ENCODE measurements around the gene PADI6.
"Not testable (repeated sequence)": the region's sequence is repeated elsewhere in the genome, so short reads cannot be mapped to it uniquely, and the experiment has no call there.

Gene PADI6

DNA sequence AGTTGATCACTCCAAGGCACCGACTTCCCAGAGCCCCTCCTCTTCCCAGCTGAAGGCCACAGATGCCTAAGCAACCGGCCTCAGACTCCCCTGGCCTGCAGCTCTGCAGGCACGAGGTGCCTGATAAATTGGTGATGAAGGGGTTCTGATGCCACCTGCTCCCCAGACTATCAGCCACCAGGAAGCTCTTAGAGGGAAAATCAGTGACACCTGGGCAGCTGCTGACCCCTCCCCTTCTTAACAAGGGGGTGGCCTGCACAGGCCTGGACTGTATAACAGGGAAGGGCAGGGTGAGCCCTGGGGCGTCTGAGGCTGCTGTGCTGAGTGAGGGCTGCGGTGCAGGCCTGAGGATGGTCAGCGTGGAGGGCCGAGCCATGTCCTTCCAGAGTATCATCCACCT, at the start of gene PADI6:
PADI6 (plus strand) TSS at position 301 of the 400 bp plus-strand sequence; CDS start at position 351, 50 bp downstream.
- DNase-seq (ENCODE audit: low spot score) = no peak
- FAIRE-seq = no peak

DNA sequence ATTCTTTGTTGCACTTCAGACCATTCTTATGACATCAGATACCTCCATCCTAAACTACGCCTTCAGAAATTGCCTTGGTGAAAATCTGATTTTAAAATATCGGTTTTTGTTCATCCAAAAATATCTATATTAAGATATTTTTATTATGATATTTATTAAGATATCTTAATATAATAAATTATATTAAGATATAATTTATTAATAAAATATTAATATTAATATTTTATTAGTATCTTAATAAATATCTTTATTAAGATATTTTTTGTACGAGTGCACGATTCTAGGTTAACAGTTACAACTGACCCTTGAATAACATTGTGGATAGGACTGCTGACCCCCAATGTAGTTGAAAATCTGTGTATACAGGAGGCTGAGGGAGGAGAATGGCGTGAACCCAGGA, 43.1 kb upstream of the PADI6 start:
- FAIRE-seq (no peak), DNase-seq (ENCODE audit: low spot score) (no peak)

DNA sequence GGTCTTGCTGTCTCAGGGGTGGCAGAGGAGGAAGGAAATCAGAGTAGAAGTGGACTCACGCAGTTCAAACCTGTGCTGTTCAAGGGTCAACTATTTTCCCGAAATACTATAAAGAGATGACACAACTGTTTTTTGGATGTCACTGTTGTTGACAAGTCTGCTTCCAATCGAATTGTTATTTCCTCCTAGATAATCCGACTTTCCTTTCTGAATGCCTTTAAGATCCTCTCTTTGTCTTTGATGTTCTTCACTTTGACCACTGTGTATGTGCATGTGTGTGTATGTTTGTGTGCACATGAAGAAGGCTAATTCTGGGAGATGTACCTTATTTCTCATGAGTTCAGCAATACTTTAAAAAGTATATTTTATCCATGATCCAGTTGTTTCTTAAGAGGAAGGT, 42.4 kb upstream of the PADI6 start:
- FAIRE-seq (no peak), DNase-seq (ENCODE audit: low spot score) (no peak)

DNA sequence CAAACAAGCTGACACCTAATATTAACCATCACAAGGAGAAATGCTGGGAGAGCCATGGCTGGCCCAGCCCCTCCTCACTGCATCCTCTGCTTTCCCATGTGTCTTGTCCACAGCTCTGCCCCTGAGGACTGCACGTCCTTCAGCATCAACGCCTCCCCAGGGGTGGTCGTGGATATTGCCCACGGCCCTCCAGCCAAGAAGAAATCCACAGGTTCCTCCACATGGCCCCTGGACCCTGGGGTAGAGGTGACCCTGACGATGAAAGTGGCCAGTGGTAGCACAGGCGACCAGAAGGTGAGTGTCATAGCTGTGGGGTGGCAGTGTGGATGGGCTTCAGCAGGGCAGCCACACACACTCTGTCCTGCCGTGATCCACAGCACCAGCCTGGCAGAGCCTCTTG, 41.1 kb upstream of the PADI6 start:
- FAIRE-seq (no peak), DNase-seq (ENCODE audit: low spot score) (no peak)

DNA sequence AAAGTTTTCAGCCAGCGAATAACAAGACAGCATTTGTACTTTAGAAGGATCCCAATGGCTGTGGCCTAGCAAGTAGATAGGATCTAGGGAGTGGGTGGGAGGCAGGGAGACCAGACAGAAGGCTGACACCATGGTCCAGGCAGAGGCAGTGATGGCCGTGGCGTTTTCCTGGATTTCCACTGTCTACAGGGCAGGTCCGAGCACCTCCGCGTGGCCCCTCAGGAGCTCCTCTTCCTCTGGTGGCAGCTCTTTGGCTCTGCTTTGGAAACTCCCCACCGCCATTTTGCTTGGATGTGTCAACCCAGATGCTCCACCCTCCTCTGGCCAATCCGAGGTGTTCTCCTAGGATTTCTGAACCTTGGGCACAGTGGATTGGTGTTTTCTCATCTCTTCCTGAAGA, 38.9 kb upstream of the PADI6 start:
- DNase-seq (ENCODE audit: low spot score) (no peak), FAIRE-seq (no peak)

DNA sequence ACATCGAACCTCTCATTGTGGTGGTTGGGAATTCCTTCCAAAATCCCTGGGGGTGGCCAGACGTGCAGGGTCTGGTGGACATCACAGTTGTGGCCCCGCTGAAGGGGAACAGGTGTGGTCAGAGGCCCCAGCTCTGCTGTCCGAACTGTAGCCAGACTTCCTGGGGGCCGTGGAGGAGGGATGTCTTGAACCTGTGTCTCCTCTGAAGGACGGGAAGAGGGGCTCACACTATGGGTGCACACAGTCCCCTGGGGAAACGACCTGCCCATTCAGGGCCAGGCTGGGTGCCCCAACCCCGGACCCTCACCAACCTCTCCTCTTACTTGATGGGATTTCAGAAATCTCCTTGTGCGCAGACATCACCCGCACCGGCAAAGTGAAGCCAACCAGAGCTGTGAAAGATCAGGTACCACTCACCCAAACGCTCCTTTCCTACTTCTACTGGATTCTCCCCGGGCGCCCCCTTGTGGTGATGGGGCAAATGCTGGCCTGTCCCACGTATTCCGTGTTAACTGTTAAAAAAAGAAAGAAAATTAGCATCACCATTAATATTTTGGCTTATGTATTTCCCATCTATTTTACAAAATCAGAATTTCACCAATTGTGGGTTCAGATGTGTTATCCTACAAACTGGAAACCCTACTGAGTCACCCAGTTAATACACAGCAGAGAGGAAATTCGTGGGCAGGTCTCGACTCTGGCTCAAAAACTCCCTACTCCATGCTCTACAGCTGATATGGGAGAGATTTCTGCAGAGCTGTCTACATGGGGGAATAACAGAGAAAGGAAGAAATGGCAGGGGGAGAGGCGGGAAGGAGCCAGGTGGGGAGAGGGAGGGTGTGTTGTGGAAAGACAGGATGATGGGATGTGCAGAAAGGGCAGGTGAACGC, 35.9 kb upstream of the PADI6 start:
- FAIRE-seq (no peak), DNase-seq (ENCODE audit: low spot score) (peak; percentile 63)

DNA sequence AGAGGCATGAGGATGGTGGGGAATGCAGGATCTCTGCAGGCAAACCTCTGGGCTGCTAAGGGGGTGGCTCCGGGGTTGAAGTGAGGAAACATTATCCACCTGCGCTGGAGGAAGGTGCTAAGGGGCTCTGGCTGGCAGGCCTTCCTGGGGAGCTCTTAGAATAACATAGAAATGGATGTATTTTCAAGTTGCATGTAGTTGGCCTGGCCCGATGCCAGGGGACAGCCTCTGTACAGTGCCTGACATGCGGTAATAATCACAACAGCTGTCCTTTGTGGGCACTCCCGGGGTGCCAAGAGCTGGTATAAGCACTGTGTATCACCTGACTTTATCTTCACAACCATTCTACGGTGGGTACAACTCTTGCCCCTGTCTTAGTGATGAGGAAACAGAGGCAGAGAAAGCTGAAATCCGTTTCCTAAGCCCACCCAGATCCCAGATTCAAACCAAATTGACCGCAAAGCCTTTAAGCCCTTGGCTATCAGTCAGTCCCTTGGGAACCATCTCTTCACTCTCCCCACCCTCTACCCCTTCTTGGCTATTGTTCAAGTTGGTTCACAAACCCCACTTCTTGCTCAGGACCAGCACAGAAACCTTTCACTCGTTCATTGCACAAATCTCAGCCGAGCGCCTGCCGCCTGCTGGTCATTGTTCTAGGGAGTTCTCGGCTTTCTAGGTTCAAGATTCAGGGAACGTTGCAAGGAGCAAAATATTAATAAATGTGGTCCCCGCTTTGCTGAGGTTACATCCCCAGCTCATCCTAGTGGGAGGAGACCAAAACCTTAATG, 33.1 kb upstream of the PADI6 start:
- no peak for FAIRE-seq
- no peak for DNase-seq (ENCODE audit: low spot score)

DNA sequence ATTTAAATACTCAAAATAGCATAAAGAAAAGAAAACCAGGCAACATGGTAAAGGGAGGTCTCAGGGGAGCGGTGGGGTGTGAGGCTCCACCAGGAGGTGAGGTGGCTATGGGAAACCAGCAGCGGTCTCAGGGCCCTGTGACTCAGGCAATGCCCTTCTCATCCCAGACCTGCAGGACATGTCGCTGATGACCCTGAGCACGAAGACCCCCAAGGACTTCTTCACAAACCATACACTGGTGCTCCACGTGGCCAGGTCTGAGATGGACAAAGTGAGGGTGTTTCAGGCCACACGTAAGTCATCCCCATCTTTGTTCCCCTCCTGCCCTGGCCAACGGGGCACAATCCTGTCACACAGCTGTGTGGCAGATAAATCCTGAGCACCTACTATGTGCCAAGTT, 32.5 kb upstream of the PADI6 start:
- DNase-seq (ENCODE audit: low spot score) (no peak), FAIRE-seq (no peak)

DNA sequence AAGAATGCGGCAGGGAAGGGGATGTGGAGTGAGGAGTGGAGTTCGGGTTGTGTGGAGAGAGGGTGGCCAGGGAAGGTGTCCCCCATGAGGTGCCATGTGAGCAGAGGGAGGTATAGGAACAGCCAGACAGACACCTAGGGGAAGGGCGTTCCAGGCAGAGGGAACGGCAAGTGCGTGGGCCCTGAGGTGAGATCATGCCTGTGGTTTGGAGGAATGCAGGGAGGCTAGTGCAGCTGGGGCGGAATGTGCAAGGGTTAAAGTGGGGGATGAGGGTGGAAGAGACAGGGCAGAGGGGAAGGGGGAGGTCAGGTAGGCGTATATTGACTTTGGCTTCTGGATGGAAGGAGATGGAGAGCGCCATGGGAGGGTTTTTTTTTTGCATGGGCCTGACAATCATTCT, 31.6 kb upstream of the PADI6 start:
- DNase-seq (ENCODE audit: low spot score) = peak; percentile 89
- FAIRE-seq = peak; percentile 77

DNA sequence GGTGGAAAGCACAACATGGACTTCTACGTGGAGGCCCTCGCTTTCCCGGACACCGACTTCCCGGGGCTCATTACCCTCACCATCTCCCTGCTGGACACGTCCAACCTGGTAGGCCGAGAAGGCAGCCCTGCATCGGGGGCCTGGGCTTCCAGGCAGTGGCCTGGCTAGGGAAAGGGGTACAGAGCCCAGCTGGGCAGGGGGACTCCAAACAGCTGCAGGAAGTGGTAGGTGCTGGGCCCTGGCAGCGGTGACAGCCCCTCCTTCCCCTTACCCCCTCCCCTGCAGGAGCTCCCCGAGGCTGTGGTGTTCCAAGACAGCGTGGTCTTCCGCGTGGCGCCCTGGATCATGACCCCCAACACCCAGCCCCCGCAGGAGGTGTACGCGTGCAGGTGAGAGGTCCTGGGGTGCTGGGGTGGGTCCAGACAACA, 30.0 kb upstream of the PADI6 start:
- DNase-seq (ENCODE audit: low spot score) = no peak
- no peak for FAIRE-seq

DNA sequence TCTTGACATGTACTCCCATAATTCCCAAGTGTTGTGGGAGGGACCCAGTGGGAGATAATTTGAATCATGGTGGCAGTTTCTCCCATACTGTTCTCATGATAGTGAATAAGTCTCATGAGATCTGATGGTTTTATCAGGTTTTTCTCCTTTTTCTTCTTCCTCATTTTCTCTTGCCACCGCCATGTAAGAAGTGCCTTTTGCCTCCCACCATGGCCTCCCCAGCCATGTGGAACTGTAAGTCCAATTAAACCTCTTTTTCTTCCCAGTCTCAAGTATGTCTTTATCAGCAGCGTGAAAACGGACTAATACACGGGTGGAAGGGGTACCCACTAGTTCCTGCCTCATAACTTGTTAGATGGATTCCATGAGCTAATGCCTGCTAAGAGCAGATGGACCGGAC, 26.5 kb upstream of the PADI6 start:
- FAIRE-seq; DNase-seq (ENCODE audit: low spot score): not testable (repeated sequence)

DNA sequence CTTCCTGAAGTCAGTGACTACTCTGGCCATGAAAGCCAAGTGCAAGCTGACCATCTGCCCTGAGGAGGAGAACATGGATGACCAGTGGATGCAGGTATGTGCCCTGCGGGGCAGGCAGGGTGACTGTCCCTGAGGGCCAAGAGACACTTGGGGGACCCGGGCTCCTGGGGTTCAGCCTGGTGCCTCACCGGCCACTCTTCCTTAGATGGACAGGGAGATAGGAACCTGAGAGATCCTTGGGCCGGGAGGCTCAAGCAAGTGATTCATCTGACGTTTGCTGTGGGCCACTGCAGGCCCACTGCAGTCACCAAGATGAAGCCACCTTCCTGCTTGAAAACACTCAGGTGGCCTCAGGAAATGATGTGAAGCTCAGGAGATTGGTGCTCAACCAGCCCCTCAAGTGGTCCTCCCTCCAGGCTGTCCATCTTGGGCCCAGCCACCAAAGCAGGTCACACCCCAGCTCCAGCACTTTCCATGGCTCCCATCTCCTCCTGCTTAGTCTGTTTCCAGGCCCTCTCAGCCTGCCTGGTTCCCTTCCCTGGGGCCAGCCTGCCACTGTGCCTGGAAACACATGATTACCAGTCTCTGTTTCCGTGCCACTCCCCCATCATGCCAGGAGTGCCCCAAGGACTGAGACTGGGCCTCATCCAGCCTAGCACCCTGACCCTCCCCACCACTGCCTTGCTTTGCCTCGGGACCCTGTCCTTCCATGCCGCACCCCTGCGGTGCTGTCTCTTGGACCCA, 25.8 kb upstream of the PADI6 start:
- FAIRE-seq = no peak
- DNase-seq (ENCODE audit: low spot score) = no peak

DNA sequence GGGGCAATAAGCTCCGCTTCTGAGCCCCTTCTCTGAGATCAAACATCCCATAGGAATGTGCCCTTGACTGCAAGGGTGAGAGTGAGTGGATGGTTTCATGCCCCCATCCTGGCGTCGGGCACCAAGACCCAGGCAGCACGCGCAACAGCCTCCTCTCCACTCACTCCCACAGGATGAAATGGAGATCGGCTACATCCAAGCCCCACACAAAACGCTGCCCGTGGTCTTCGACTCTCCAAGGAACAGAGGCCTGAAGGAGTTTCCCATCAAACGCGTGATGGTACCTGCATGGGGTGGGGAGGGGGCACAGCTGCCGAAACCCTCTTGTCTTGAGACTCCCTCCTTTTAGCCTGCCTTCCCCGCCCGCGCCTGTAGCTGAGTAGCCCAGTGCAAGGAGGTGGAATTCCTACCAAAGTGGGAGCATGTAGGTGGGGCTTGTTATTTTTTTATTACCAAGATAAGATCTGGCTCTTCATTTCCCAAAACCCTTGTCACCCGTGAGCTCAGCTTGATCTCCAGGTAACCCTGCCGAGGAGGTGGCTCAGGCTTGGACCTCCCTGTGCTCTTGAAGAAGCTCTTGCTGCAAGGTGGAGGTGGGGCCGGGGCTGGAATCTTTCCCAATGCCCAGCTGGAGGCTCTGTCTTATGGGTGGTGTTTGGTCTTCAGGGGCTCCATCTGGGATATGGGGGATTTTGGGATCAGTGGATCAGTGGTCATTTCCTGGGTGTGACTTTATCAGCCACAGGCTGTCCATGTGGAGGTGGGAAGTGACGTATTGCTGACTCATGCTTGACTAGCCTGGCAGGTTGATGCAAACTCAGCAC, 24.0 kb upstream of the PADI6 start:
- FAIRE-seq (no peak), DNase-seq (ENCODE audit: low spot score) (peak; percentile 67)

DNA sequence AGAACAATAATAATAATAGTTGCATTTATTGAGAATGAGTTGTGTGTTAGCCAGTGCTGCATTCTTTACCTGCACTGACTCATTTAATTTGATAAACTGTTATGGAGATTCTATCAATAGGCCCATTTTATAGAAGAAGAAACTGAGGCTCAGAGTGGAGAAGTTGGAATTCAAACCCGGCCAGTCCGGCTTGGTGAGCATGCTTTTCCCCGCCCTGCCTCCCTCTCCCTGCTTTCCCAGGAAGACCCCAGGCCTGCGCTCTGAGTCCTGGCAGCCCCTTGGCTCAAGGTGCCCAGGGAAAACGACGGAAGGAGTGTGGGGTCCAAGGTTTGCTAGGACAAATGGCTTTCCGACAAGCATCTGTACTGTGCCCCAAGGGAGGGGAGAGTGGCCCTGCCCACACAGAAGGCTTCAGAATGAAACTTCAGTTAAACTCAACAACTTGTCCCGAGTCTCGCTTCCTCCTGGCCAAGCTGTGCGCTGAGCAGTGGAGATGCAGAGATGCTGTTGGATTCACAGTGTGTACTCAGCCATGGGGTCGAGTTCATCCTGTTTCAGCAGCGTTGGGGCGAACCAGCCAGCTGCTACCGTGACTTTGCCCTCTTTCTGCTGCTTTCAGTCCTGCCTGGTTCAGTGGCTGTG, 23.3 kb upstream of the PADI6 start:
- FAIRE-seq (no peak), DNase-seq (ENCODE audit: low spot score) (no peak)

DNA sequence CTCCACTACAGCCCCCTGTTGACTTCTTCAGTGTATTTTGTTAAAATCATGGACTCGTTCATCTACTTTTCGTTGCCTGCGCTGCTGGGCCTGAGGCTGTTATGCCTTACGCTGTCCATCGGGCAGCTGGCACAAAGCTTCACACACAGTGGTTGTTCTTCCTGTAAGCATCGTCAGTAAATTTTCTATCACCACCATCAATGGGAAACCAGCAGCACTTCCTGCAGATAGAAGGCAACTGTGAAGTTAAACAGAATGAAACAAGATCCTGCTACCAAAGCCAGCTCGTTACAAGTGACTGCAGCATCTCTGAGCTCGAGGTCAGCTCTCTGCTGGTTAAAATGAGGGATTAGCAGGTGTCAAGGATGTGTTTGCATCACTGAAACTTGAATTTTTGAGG, 21.9 kb upstream of the PADI6 start:
- FAIRE-seq (no peak), DNase-seq (ENCODE audit: low spot score) (no peak)

DNA sequence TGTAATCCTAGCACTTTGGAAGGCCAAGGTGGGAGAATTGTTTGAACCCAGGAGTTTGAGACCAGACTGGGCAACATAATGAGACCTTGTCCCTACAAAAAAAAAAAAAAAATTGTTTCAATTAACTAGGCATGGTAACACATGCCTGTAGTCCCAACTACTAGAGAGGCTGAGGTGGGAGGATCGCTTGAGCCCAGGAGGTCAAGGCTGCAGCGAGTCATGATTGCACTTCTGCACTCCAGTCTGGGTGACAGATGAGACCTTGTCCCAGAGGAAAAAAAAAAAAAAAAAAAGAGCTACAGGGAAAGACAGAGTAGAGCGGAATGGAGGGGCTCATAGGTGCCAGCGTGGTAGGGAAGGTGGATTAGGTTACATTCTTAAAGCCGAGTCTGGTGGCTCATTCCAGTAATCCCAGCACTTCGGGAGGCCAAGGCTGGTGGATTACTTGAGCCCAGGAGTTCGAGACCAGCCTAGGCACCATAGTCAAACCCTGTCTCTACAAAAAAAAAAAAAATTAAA, 21.0 kb upstream of the PADI6 start:
- DNase-seq (ENCODE audit: low spot score) = no peak
- no peak for FAIRE-seq

DNA sequence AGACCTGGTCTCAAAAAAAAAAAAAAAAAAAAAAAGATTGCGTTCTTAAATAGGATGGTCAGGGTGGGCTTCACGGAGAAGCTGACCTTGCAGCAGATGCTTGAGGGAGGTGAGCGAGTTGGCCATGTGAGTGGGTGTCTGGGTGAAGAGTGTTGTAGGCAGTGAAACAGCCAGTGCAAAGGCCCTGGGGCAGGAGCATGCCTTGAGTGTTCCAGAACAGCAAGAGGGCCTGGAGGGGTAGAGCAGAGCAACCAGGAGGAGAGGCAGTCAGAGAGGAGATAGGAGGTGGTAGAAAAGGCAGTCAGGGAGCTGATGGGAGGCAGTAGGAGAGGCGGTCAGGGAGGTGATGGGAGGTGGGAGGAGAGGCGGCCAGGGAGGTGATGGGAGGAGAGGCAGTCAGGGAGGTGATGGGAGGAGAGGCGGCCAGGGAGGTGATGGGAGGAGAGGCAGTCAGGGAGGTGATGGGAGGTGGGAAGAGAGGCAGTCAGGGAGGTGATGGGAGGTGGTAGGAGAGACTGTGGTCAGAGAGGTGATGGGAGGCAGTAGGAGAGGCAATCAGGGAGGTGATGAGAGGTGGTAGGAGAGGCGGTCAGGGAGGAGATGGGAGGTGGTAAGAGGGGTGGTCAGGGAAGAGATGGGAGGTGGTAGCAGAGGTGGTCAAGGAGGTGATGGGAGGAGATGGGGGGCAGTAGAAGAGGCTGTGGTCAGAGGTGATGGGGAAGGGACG, 20.2 kb upstream of the PADI6 start:
- DNase-seq (ENCODE audit: low spot score) (no peak), FAIRE-seq (no peak)

DNA sequence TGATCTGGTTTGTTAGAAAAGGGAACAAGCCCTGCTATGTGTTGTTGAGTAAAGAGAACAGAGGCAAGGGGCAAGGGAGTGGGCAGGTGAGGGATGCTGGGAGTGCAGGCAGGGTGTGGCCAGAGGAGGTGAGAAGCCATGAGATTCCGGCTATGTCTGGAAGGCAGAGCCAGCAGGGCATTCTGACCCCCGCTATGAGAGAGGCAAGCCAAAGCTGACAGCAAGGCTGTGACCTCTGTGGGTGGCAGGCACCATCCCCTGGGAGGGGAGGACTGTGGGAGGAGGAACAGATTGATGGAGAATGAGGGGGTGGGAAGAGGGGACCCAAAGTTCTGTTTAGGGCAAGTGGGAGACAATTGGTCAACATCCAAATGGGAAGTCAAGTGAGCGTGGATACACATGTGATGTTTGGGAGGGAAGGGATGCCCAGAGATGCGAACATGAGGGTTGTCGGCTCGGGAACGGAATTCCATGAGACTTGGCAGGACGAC, 19.5 kb upstream of the PADI6 start:
- DNase-seq (ENCODE audit: low spot score) = no peak
- no peak for FAIRE-seq

DNA sequence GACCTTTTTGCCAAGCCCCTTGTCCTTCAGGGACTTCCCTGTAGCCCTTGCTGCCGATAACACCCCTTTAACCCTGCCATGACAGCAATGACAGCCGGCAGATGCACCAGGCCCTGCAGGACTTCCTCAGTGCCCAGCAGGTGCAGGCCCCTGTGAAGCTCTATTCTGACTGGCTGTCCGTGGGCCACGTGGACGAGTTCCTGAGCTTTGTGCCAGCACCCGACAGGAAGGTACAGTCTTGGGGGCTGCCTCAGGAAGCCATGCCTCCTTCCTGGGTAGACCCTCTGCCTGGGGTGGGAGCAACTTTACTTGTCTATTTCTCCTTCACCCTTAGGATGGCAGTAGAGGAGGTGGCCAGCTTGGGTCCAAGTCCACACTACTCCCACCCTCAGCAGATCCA, 16.1 kb upstream of the PADI6 start:
- FAIRE-seq (no peak), DNase-seq (ENCODE audit: low spot score) (no peak)

Data from urothelium cell line (cell line).